DND-41 (cell line): ENCODE measurements around the gene IFITM10.
A peak's percentile ranks its signal among the peaks of the same experiment; 100 is the strongest.

Experiments
- CTCF ChIP-seq: IDR thresholded peaks from 2 replicates; pipeline ENCODE4 v1.5.1; 2012; ENCODE audit warnings: borderline replicate concordance, low read length, moderate library complexity, mild to moderate bottlenecking; ENCODE audit not compliant: poor library complexity, severe bottlenecking; ENCODE audit errors: extremely low read depth
- EZH2 ChIP-seq: IDR thresholded peaks from 3 replicates; pipeline ENCODE4 v1.6.1; 2012; ENCODE audit warnings: borderline replicate concordance, low read depth, mild to moderate bottlenecking, moderate library complexity, low read length, inconsistent platforms; ENCODE audit not compliant: severe bottlenecking

- TF ChIP-seq CTCF (peak; percentile 29), EZH2 (no peak)
Measured at GRCh38 chr11:1706634-1707400, 43.6 kb downstream of the IFITM10 start.
